PC-9 (cell line): ENCODE results near the gene GPR63. TPM values are rescaled to one million over a fixed set of nuclear protein-coding genes. Genes with fewer than 3 reads are reported as not detected.

Experiments
- BruUV-seq: library from RNA; stranded (reverse); fragments of 400-500 nt; replicated peaks from 2 replicates; lab custom pipeline; 2021; lab: Mats Ljungman, UMichigan
- CTCF ChIA-PET: fragments of 300-600 bp; sonication (Branson Sonifier 250); formaldehyde crosslinking; loops from one replicate; lab custom pipeline; 2022; ENCODE audit warnings: antibody characterized with exemption; lab: Charles Lee
- POLR2A ChIA-PET: fragments of 300-600 bp; sonication (Branson Sonifier 250); formaldehyde crosslinking; loops from one replicate; lab custom pipeline; 2022; ENCODE audit warnings: antibody characterized with exemption; ENCODE audit not compliant: unreplicated experiment; lab: Charles Lee
- DNase-seq, 2 experiments: peaks; one replicate each; pipeline versions ENCODE4 v3.0.0 to v3.0.0-alpha.2; 2015 to 2022; ENCODE audit warnings: mixed read lengths in 1 of 2
- H2AFZ ChIP-seq: fragments of 200-600 bp; sonication (generic); 2 replicates; pipeline ENCODE4 v1.8.1; 2017; ENCODE audit warnings: antibody characterized with exemption
- H3F3A ChIP-seq: fragments of 200-600 bp; sonication (generic); 2 replicates; pipeline ENCODE4 v1.8.1; 2017; ENCODE audit warnings: antibody characterized with exemption, mild to moderate bottlenecking, low read depth; ENCODE audit not compliant: insufficient read depth
- H3K27ac ChIP-seq: fragments of 200-600 bp; sonication (generic); 2 replicates; pipeline ENCODE4 v1.6.1; 2016; ENCODE audit warnings: mixed run types
- H3K27me3 ChIP-seq: fragments of 200-600 bp; sonication (generic); 2 replicates; pipeline ENCODE4 v1.6.1; 2016; ENCODE audit warnings: low read depth, mixed run types; ENCODE audit not compliant: insufficient read depth
- H3K36me3 ChIP-seq: fragments of 200-600 bp; sonication (generic); 2 replicates; pipeline ENCODE4 v1.6.1; 2016; ENCODE audit warnings: low read depth, mixed run types
- H3K4me1 ChIP-seq: fragments of 200-600 bp; sonication (generic); replicated peaks from 2 replicates; pipeline ENCODE4 v1.6.1; 2016; ENCODE audit warnings: mixed run types; ENCODE audit not compliant: insufficient read depth
- H3K4me2 ChIP-seq: fragments of 200-600 bp; sonication (generic); 2 replicates; pipeline ENCODE4 v1.6.1; 2017; ENCODE audit warnings: mixed run types
- H3K4me3 ChIP-seq: fragments of 200-600 bp; sonication (generic); 2 replicates; pipeline ENCODE4 v1.6.1; 2016; ENCODE audit warnings: mixed run types
- H3K79me2 ChIP-seq: fragments of 200-600 bp; sonication (generic); 2 replicates; pipeline ENCODE4 v1.6.1; 2017; ENCODE audit warnings: low read depth, mixed run types
- H3K9me2 ChIP-seq: fragments of 200-600 bp; sonication (generic); 2 replicates; pipeline ENCODE4 v1.8.1; 2017; ENCODE audit warnings: mild to moderate bottlenecking; ENCODE audit not compliant: insufficient read depth
- H3K9me3 ChIP-seq: fragments of 200-600 bp; sonication (generic); 2 replicates; pipeline ENCODE4 v1.8.1; 2016; ENCODE audit warnings: low read depth; ENCODE audit not compliant: insufficient read depth
- H4K20me1 ChIP-seq: fragments of 200-600 bp; sonication (generic); 2 replicates; pipeline ENCODE4 v1.8.1; 2017; ENCODE audit not compliant: insufficient read depth
- CTCF ChIP-seq: fragments of 200-600 bp; sonication (generic); conservative IDR thresholded peaks from 2 replicates; pipeline ENCODE4 v1.6.1; 2017; ENCODE audit warnings: mixed run types, antibody characterized with exemption, mild to moderate bottlenecking, moderate library complexity
- EZH2 ChIP-seq: fragments of 200-600 bp; sonication (generic); IDR thresholded peaks from 2 replicates; pipeline ENCODE4 v1.8.0; 2017; ENCODE audit warnings: antibody characterized with exemption, low read depth
- intact Hi-C: fragments of 100-400 bp; cut with micrococcal nuclease; formaldehyde crosslinking; loops from one replicate; pipeline ENCODE4 v1.10.0; 2022; ENCODE audit not compliant: unreplicated experiment
- total RNA-seq: library from RNA; stranded (reverse); gene quantifications from 2 replicates; pipeline ENCODE4 v1.2.3, GENCODE V29; 2021

The GPR63 gene
- total RNA-seq, 1 experiment from 2014 or later, result 1.9 TPM

GRCh38 chr6:96795481-96795880, 41.8 kb downstream of the GPR63 start:
- no TSS peak for BruUV-seq
- intact Hi-C loops, result no loop called here
- no peak for TF ChIP-seq EZH2
- TF ChIP-seq CTCF, result no peak
- Histone ChIP-seq H3K4me1 (no peaks in the 10 kb centered on the region), H2AFZ (no peak overlapping the region), H3F3A (no peaks in the 10 kb centered on the region), H3K36me3 (no peaks in the 10 kb centered on the region), H3K27me3 (no peaks in the 10 kb centered on the region), H3K9me2 (no peaks in the 10 kb centered on the region), H4K20me1 (no peaks in the 10 kb centered on the region), H3K27ac (no peak overlapping the region), H3K4me3 (no peak overlapping the region), H3K4me2 (no peak overlapping the region), H3K9me3 (no peaks in the 10 kb centered on the region), H3K79me2 (no peaks in the 10 kb centered on the region)
- DNase-seq, result no peak
- CTCF ChIA-PET, result no interaction called here
- POLR2A ChIA-PET, result interaction anchor here (0.6 kb wide), 1 partner anchor 144 kb away, joined by 3 read pairs; no protein-coding TSS in a partner anchor

GRCh38 chr6:96794980-96795379, 42.3 kb downstream of the GPR63 start:
- no peaks in the 10 kb centered on the region for H3K9me3 ChIP-seq
- no peak overlapping the region for H2AFZ ChIP-seq
- no peaks in the 10 kb centered on the region for H3K79me2 ChIP-seq
- no peak overlapping the region for H3K27ac ChIP-seq
- H3K27me3 ChIP-seq, result no peaks in the 10 kb centered on the region
- BruUV-seq, result no TSS peak
- H4K20me1 ChIP-seq, result no peaks in the 10 kb centered on the region
- intact Hi-C loops, result no loop called here
- CTCF ChIA-PET, result no interaction called here
- no peaks in the 10 kb centered on the region for H3K4me1 ChIP-seq
- no peak overlapping the region for H3K4me2 ChIP-seq
- no peaks in the 10 kb centered on the region for H3K9me2 ChIP-seq
- H3K36me3 ChIP-seq, result no peaks in the 10 kb centered on the region
- no peak for TF ChIP-seq CTCF
- no peak for TF ChIP-seq EZH2
- POLR2A ChIA-PET, result interaction anchor here (0.6 kb wide), 1 partner anchor 144 kb away, joined by 3 read pairs; no protein-coding TSS in a partner anchor
- H3K4me3 ChIP-seq, result no peak overlapping the region
- DNase-seq, result no peak
- H3F3A ChIP-seq, result no peaks in the 10 kb centered on the region

GRCh38 chr6:96792561-96793190, 44.6 kb downstream of the GPR63 start:
- Histone ChIP-seq H3K79me2 (no peaks in the 10 kb centered on the region), H4K20me1 (no peaks in the 10 kb centered on the region), H3K4me2 (no peak overlapping the region), H3K36me3 (no peaks in the 10 kb centered on the region), H3F3A (no peaks in the 10 kb centered on the region), H3K9me2 (no peaks in the 10 kb centered on the region), H2AFZ (no peak overlapping the region), H3K27me3 (no peaks in the 10 kb centered on the region), H3K4me1 (no peaks in the 10 kb centered on the region), H3K4me3 (no peak overlapping the region), H3K27ac (no peak overlapping the region), H3K9me3 (no peaks in the 10 kb centered on the region)
- TF ChIP-seq EZH2 (no peak), CTCF (no peak)
- ChIA-PET CTCF (no interaction called here), POLR2A (no interaction called here)
- BruUV-seq, result no TSS peak
- intact Hi-C loops, result no loop called here
- DNase-seq, result no peak
